IPS-15b (cell line): Measurements from ENCODE around the gene RPL27A.
"Not testable (repeated sequence)": the region's sequence is repeated elsewhere in the genome, so short reads cannot be mapped to it uniquely, and the experiment has no call there.

ENCODE experiments used
- H3K27me3 ChIP-seq: one replicate; pipeline ENCODE4 v1.6.1; 2013; ENCODE audit warnings: low read length; ENCODE audit not compliant: control insufficient read depth, insufficient read depth
- H3K36me3 ChIP-seq: one replicate; pipeline ENCODE4 v1.6.1; 2013; ENCODE audit warnings: low read length; ENCODE audit not compliant: control insufficient read depth, insufficient read depth
- H3K4me1 ChIP-seq: one replicate; pipeline ENCODE4 v1.6.1; 2013; ENCODE audit warnings: mild to moderate bottlenecking, low read length; ENCODE audit not compliant: control insufficient read depth, insufficient read depth
- H3K4me3 ChIP-seq: one replicate; pipeline ENCODE4 v1.5.1; 2013; ENCODE audit warnings: low read depth, low read length
- H3K9ac ChIP-seq: one replicate; pipeline ENCODE4 v1.6.1; 2013; ENCODE audit warnings: low read depth, mild to moderate bottlenecking, low read length
- H3K9me3 ChIP-seq: one replicate; pipeline ENCODE4 v1.6.1; 2013; ENCODE audit warnings: mild to moderate bottlenecking, low read length; ENCODE audit not compliant: control insufficient read depth, insufficient read depth

Gene RPL27A

GRCh38 chr11:8652140-8652539 is 30.5 kb upstream of the RPL27A start:
- Histone ChIP-seq H3K4me3 (no peak overlapping the region), H3K27me3 (no peaks in the 10 kb centered on the region), H3K9me3 (no peaks in the 10 kb centered on the region), H3K36me3 (peaks cover 6% of the 10 kb centered on the region), H3K4me1 (no peaks in the 10 kb centered on the region), H3K9ac (no peak overlapping the region)

GRCh38 chr11:8654503-8654902 is 28.1 kb upstream of the RPL27A start:
- H3K36me3 ChIP-seq: no peaks in the 10 kb centered on the region
- no peaks in the 10 kb centered on the region for H3K27me3 ChIP-seq
- H3K4me1 ChIP-seq: peaks cover 2% of the 10 kb centered on the region
- H3K9me3 ChIP-seq: no peaks in the 10 kb centered on the region
- no peak overlapping the region for H3K4me3 ChIP-seq
- H3K9ac ChIP-seq: no peak overlapping the region

- H3K27me3 ChIP-seq: no peaks in the 10 kb centered on the region
- no peak overlapping the region for H3K9ac ChIP-seq
- no peak overlapping the region for H3K4me3 ChIP-seq
- peaks cover 2% of the 10 kb centered on the region for H3K4me1 ChIP-seq
- no peaks in the 10 kb centered on the region for H3K36me3 ChIP-seq
- H3K9me3 ChIP-seq: no peaks in the 10 kb centered on the region
These were observed 26.3 kb upstream of the RPL27A start for GRCh38 chr11:8656291-8656690.

GRCh38 chr11:8658321-8659057 is 24.1 kb upstream of the RPL27A start:
- Histone ChIP-seq H3K36me3 (no peaks in the 10 kb centered on the region), H3K9me3 (no peaks in the 10 kb centered on the region), H3K4me1 (peaks cover 2% of the 10 kb centered on the region), H3K4me3 (no peak overlapping the region), H3K27me3 (no peaks in the 10 kb centered on the region), H3K9ac (no peak overlapping the region)

GRCh38 chr11:8661001-8661795 is 21.4 kb upstream of the RPL27A start:
- no peaks in the 10 kb centered on the region for H3K36me3 ChIP-seq
- H3K9me3 ChIP-seq: no peaks in the 10 kb centered on the region
- no peak overlapping the region for H3K4me3 ChIP-seq
- no peaks in the 10 kb centered on the region for H3K27me3 ChIP-seq
- peaks cover 2% of the 10 kb centered on the region for H3K4me1 ChIP-seq
- H3K9ac ChIP-seq: no peak overlapping the region

GRCh38 chr11:8665222-8665621 is 17.4 kb upstream of the RPL27A start:
- no peaks in the 10 kb centered on the region for H3K4me1 ChIP-seq
- no peaks in the 10 kb centered on the region for H3K9me3 ChIP-seq
- no peak overlapping the region for H3K4me3 ChIP-seq
- H3K27me3 ChIP-seq: no peaks in the 10 kb centered on the region
- H3K36me3 ChIP-seq: no peaks in the 10 kb centered on the region
- H3K9ac ChIP-seq: no peak overlapping the region

GRCh38 chr11:8670081-8670480 is 12.5 kb upstream of the RPL27A start:
- H3K36me3 ChIP-seq, H3K4me3 ChIP-seq, H3K27me3 ChIP-seq, H3K9me3 ChIP-seq, H3K9ac ChIP-seq: not testable (repeated sequence)
- peaks cover 19% of the 10 kb centered on the region for H3K4me1 ChIP-seq

- Histone ChIP-seq H3K4me3 (no peak overlapping the region), H3K36me3 (no peaks in the 10 kb centered on the region), H3K27me3 (no peaks in the 10 kb centered on the region), H3K9ac (peak overlapping the region; percentile 28), H3K9me3 (no peaks in the 10 kb centered on the region), H3K4me1 (peaks cover 19% of the 10 kb centered on the region)
These were observed 11.4 kb upstream of the RPL27A start for GRCh38 chr11:8671193-8671612.

GRCh38 chr11:8671651-8672062 is 10.9 kb upstream of the RPL27A start:
- Histone ChIP-seq H3K4me3 (no peak overlapping the region), H3K27me3 (no peaks in the 10 kb centered on the region), H3K9ac (peak overlapping the region; percentile 28), H3K9me3 (no peaks in the 10 kb centered on the region), H3K4me1 (peaks cover 22% of the 10 kb centered on the region), H3K36me3 (no peaks in the 10 kb centered on the region)

GRCh38 chr11:8672346-8672745 is 10.2 kb upstream of the RPL27A start:
- no peaks in the 10 kb centered on the region for H3K27me3 ChIP-seq
- no peaks in the 10 kb centered on the region for H3K36me3 ChIP-seq
- peak overlapping the region; percentile 28 for H3K9ac ChIP-seq
- no peak overlapping the region for H3K4me3 ChIP-seq
- H3K9me3 ChIP-seq: no peaks in the 10 kb centered on the region
- peaks cover 25% of the 10 kb centered on the region for H3K4me1 ChIP-seq

- Histone ChIP-seq H3K4me1 (peaks cover 25% of the 10 kb centered on the region), H3K9me3 (no peaks in the 10 kb centered on the region), H3K9ac (no peak overlapping the region), H3K27me3 (no peaks in the 10 kb centered on the region), H3K4me3 (no peak overlapping the region), H3K36me3 (no peaks in the 10 kb centered on the region)
These were observed 7.7 kb upstream of the RPL27A start for GRCh38 chr11:8674859-8675258.

GRCh38 chr11:8676458-8676857 is 6.1 kb upstream of the RPL27A start:
- H3K9ac ChIP-seq: no peak overlapping the region
- no peaks in the 10 kb centered on the region for H3K9me3 ChIP-seq
- H3K27me3 ChIP-seq: no peaks in the 10 kb centered on the region
- no peaks in the 10 kb centered on the region for H3K36me3 ChIP-seq
- H3K4me3 ChIP-seq: no peak overlapping the region
- peaks cover 16% of the 10 kb centered on the region for H3K4me1 ChIP-seq
